GM19455 (cell line): ENCODE data around the gene TEX52.

Source experiments
- ATAC-seq: cut with Tn5 transposase; IDR thresholded peaks from one replicate; pipeline ENCODE4 v1.9.1; 2021; ENCODE audit not compliant: unreplicated experiment

TEX52 gene

GRCh38 chr12:2801044-2801783 lies 55.6 kb downstream of the TEX52 start:
- ATAC-seq = no peak

GRCh38 chr12:2800046-2800570 lies 56.7 kb downstream of the TEX52 start:
- no peak for ATAC-seq
